HepG2 (cell line): ENCODE data around the gene KAT6B. TPM values are rescaled to one million over a fixed set of nuclear protein-coding genes. Genes with fewer than 3 reads are reported as not detected.

Experiments
- AFF4 ChIP-seq: sonication (generic); formaldehyde crosslinking; IDR thresholded peaks from 2 replicates; pipeline ENCODE4 v1.4.0; 2020; ENCODE audit warnings: missing genetic modification reagents
- BHLHE40 ChIP-seq: IDR thresholded peaks from 2 replicates; pipeline ENCODE4 v1.6.1; 2011; ENCODE audit warnings: low read length, improper control_type of control experiment
- BRD4 ChIP-seq: sonication (generic); formaldehyde crosslinking; IDR thresholded peaks from 2 replicates; pipeline ENCODE4 v1.4.0; 2020; ENCODE audit warnings: missing genetic modification reagents
- ETV6 ChIP-seq: sonication (generic); formaldehyde crosslinking; conservative IDR thresholded peaks from 2 replicates; pipeline ENCODE4 v1.4.0; 2020; ENCODE audit warnings: missing genetic modification reagents
- GZF1 ChIP-seq: sonication (generic); formaldehyde crosslinking; IDR thresholded peaks from 2 replicates; pipeline ENCODE4 v1.5.1; 2020; ENCODE audit warnings: mild to moderate bottlenecking, missing genetic modification reagents
- MTF2 ChIP-seq: sonication (generic); formaldehyde crosslinking; IDR thresholded peaks from 2 replicates; pipeline ENCODE4 v1.5.0; 2020; ENCODE audit warnings: missing genetic modification reagents, borderline replicate concordance
- MYC ChIP-seq: sonication (generic); formaldehyde crosslinking; IDR thresholded peaks from 2 replicates; pipeline ENCODE4 v1.9.0; 2021; ENCODE audit warnings: missing genetic modification reagents, borderline replicate concordance
- PLSCR1 ChIP-seq: sonication (generic); formaldehyde crosslinking; IDR thresholded peaks from 2 replicates; pipeline ENCODE4 v1.5.0; 2020; ENCODE audit warnings: missing genetic modification reagents, mild to moderate bottlenecking, borderline replicate concordance
- RBFOX2 ChIP-seq: fragments of 200-400 bp; formaldehyde crosslinking; IDR thresholded peaks from 2 replicates; pipeline ENCODE4 v1.6.1; 2017; ENCODE audit warnings: low read depth, mild to moderate bottlenecking, low read length
- SALL1 ChIP-seq: sonication (generic); formaldehyde crosslinking; IDR thresholded peaks from 2 replicates; pipeline ENCODE4 v1.8.0; 2022; ENCODE audit warnings: mild to moderate bottlenecking, missing genetic modification reagents
- SETDB1 ChIP-seq: sonication (generic); formaldehyde crosslinking; IDR thresholded peaks from 2 replicates; pipeline ENCODE4 v1.5.1; 2020; ENCODE audit warnings: missing genetic modification reagents, mild to moderate bottlenecking, borderline replicate concordance
- SMAD9 ChIP-seq: sonication (generic); formaldehyde crosslinking; IDR thresholded peaks from 2 replicates; pipeline ENCODE4 v1.5.1; 2020; ENCODE audit warnings: mild to moderate bottlenecking, missing genetic modification reagents
- SRF ChIP-seq: IDR thresholded peaks from 2 replicates; pipeline ENCODE4 v1.6.1; 2011; ENCODE audit warnings: mild to moderate bottlenecking, low read depth, low read length, moderate library complexity
- SSRP1 ChIP-seq: IDR thresholded peaks from 2 replicates; pipeline ENCODE4 v1.6.1; 2016; ENCODE audit warnings: control low read depth
- U2AF1 ChIP-seq: fragments of 200-400 bp; formaldehyde crosslinking; optimal IDR thresholded peaks from 2 replicates; pipeline ENCODE3; 2017; ENCODE audit warnings: mild to moderate bottlenecking, low read depth, low read length
- WIZ ChIP-seq: sonication (generic); formaldehyde crosslinking; IDR thresholded peaks from 2 replicates; pipeline ENCODE4 v1.5.1; 2020; ENCODE audit warnings: mild to moderate bottlenecking, missing genetic modification reagents
- ZC3H4 ChIP-seq: sonication (generic); formaldehyde crosslinking; IDR thresholded peaks from 2 replicates; pipeline ENCODE4 v1.4.0; 2020; ENCODE audit warnings: missing genetic modification reagents, borderline replicate concordance
- ZFP36 ChIP-seq: fragments of 150-350 bp; IDR thresholded peaks from 2 replicates; pipeline ENCODE4 v1.6.1; 2018; ENCODE audit warnings: borderline replicate concordance, low read length, low read depth; ENCODE audit not compliant: partially characterized antibody
- ZNF333 ChIP-seq: sonication (generic); formaldehyde crosslinking; IDR thresholded peaks from 2 replicates; pipeline ENCODE4 v1.4.0; 2020; ENCODE audit warnings: mild to moderate bottlenecking, missing genetic modification reagents, borderline replicate concordance
- ZNF33B ChIP-seq: sonication (generic); formaldehyde crosslinking; IDR thresholded peaks from 2 replicates; pipeline ENCODE4 v1.5.1; 2020; ENCODE audit warnings: mild to moderate bottlenecking, missing genetic modification reagents
- ZNF383 ChIP-seq: sonication (generic); formaldehyde crosslinking; IDR thresholded peaks from 2 replicates; pipeline ENCODE4 v1.4.0; 2020; ENCODE audit warnings: missing genetic modification reagents, mild to moderate bottlenecking, borderline replicate concordance
- ZNF549 ChIP-seq: sonication (generic); formaldehyde crosslinking; IDR thresholded peaks from 2 replicates; pipeline ENCODE4 v1.5.0; 2020; ENCODE audit warnings: missing genetic modification reagents
- ZNF558 ChIP-seq: sonication (generic); formaldehyde crosslinking; IDR thresholded peaks from 2 replicates; pipeline ENCODE4 v1.9.0; 2022; ENCODE audit warnings: mild to moderate bottlenecking, missing genetic modification reagents, borderline replicate concordance
- ZNF580 ChIP-seq: IDR thresholded peaks from 2 replicates; pipeline ENCODE4 v1.6.1; 2016; ENCODE audit warnings: low read depth, borderline replicate concordance
- ZNF720 ChIP-seq: sonication (generic); formaldehyde crosslinking; IDR thresholded peaks from 2 replicates; pipeline ENCODE4 v1.4.0; 2020; ENCODE audit warnings: missing genetic modification reagents
- ZNF776 ChIP-seq: sonication (generic); formaldehyde crosslinking; IDR thresholded peaks from 2 replicates; pipeline ENCODE4 v1.4.0; 2020; ENCODE audit warnings: mild to moderate bottlenecking, missing genetic modification reagents
- polyA plus RNA-seq, 8 experiments: library from polyadenylated mRNA; depleted of rRNA in 3 of 8; stranded (reverse) in 7 of 8; unstranded in 1 of 8; fragments of >200 nt; fragmentation: Illumina TruSeq in 4 of 8; extraction: Trizol in 4 of 8; gene quantifications; 2 replicates each; pipeline versions ENCODE4 v1.2.1 to v1.2.3, GENCODE V29; 2011 to 2016; ENCODE audit warnings: low read depth in 4 of 8, missing spikeins in 1 of 8, mixed read lengths in 1 of 8; ENCODE audit not compliant: insufficient read depth in 1 of 8
- total RNA-seq, 5 experiments: library from RNA; depleted of rRNA; stranded (reverse); fragments of >200 nt; fragmentation: Illumina TruSeq; extraction: Trizol; gene quantifications; 2 replicates each; pipeline ENCODE4 v1.2.3, GENCODE V29; 2016; ENCODE audit warnings: low read depth in 1 of 5

Gene KAT6B
- total and polyA plus RNA-seq, 2 of the 13 experiments (the other 11 are each of a cell fraction or from before 2014, with no cell fraction given) = 3.0 to 9.5 TPM

GRCh38 chr10:74826142-74827044 lies at the start of gene KAT6B (continued):
- TF ChIP-seq MTF2 (CRISPR knock-in tag) (no peak), ZNF333 (no peak), GZF1 (no peak), RBFOX2 (peak; percentile 90), ZNF33B (CRISPR knock-in tag) (no peak), ZNF776 (0 out of 2 replicates have a peak, but pooled peaks have one; percentile 10), SMAD9 (no peak), ZNF549 (no peak), SETDB1 (CRISPR knock-in tag) (no peak), BRD4 (CRISPR knock-in tag) (peak; percentile 71; the same call in 1 of the 2 replicates), SRF (0 out of 2 replicates have a peak, but pooled peaks have one; percentile 3), ZNF720 (no peak), BHLHE40 (no peak; the same call in 1 of the 2 replicates), U2AF1 (no peak), ZNF558 (CRISPR knock-in tag) (no peak), SALL1 (CRISPR knock-in tag) (peak; percentile 56), WIZ (CRISPR knock-in tag) (no peak), PLSCR1 (CRISPR knock-in tag) (no peak), ETV6 (no peak), ZNF580 (CRISPR knock-in tag) (peak; percentile 44; the same call in 1 of the 2 replicates), ZFP36 (no peak), ZC3H4 (CRISPR knock-in tag) (peak; percentile 25; the same call in 1 of the 2 replicates), AFF4 (no peak), MYC (CRISPR knock-in tag) (no peak), ZNF383 (CRISPR knock-in tag) (no peak), SSRP1 (CRISPR knock-in tag) (no peak)
